Skeletal muscle satellite cell (primary cell): ENCODE results near the gene DHCR7.

Source experiments
- H3K27me3 ChIP-seq: 2 replicates; pipeline ENCODE4 v1.7.0; 2013; ENCODE audit warnings: low read length; ENCODE audit not compliant: control insufficient read depth, insufficient read depth
- H3K36me3 ChIP-seq: 2 replicates; pipeline ENCODE4 v1.7.0; 2013; ENCODE audit warnings: mild to moderate bottlenecking, control low read depth, low read length; ENCODE audit not compliant: insufficient read depth
- H3K4me1 ChIP-seq: 2 replicates; pipeline ENCODE4 v1.7.0; 2013; ENCODE audit warnings: low read length; ENCODE audit not compliant: control insufficient read depth, insufficient read depth
- H3K4me2 ChIP-seq: 2 replicates; pipeline ENCODE4 v1.7.0; 2013; ENCODE audit warnings: mild to moderate bottlenecking, low read length
- H3K4me3 ChIP-seq: 2 replicates; pipeline ENCODE4 v1.7.0; 2013; ENCODE audit warnings: low read length
- H3K9ac ChIP-seq: 2 replicates; pipeline ENCODE4 v1.7.0; 2013; ENCODE audit warnings: mild to moderate bottlenecking, low read depth, low read length, moderate library complexity
- H3K9me3 ChIP-seq: replicated peaks from 2 replicates; pipeline ENCODE4 v1.7.0; 2013; ENCODE audit warnings: mild to moderate bottlenecking, control low read depth, low read length

Gene DHCR7

DNA sequence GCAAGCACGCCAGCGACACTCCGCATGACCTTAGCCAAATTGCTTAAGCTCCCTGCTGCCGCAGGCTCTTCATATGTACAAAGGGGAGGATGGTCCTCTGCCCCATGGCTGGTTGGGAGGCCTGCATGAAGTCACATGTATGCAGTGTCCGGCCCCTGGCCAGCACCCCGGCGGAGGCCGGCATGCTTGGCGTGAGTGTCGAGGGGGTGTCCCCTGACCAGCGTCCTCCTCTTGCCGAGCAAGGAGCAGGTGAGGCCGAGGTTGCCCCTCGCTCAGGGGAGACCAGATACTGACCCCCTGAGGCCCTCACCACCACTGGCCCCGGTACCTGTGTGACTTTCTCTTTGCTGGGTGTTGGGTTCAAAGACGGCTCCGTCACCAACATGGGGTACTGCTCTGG, 50.2 kb downstream of the DHCR7 start:
- H3K36me3 ChIP-seq = no peaks in the 10 kb centered on the region
- H3K4me2 ChIP-seq = no peak overlapping the region
- H3K9ac ChIP-seq = no peak overlapping the region
- no peaks in the 10 kb centered on the region for H3K9me3 ChIP-seq
- no peaks in the 10 kb centered on the region for H3K4me1 ChIP-seq
- H3K27me3 ChIP-seq = peaks cover 25% of the 10 kb centered on the region
- H3K4me3 ChIP-seq = no peak overlapping the region

DNA sequence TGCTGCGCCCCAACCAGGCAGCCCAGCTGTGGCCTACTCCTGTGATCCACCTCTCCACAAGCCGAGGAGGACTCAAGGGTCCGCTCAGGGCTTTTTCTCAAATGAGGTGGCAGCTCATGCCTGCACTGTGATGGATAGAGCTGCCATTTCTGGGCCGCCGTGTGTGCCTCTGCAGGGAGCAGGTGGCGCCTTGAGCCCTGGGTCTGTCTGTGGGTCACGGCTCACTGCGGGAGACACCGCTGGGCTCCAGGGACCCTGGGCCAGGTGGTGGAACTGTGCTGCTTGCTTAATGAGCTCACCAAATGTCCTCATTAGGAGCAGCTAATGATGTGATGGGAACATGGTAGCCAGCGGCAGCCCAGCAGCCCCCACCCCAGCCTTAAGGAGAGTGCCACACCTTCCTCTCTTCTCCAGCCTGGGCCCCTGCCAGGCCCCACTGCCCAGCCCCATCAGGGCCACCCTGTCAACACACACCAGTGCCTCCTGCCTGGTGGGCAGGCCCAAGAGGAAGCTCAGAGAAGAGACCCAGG, 50.8 kb downstream of the DHCR7 start:
- Histone ChIP-seq H3K9ac (no peak overlapping the region), H3K27me3 (peaks cover 31% of the 10 kb centered on the region)

GRCh38 chr11:71396548-71397123, 51.6 kb downstream of the DHCR7 start:
- no peaks in the 10 kb centered on the region for H3K9me3 ChIP-seq
- H3K4me3 ChIP-seq = no peak overlapping the region
- H3K36me3 ChIP-seq = no peaks in the 10 kb centered on the region

More for the DNA sequence above, 50.8 kb downstream of the DHCR7 start:
- Histone ChIP-seq H3K9me3 (no peaks in the 10 kb centered on the region), H3K4me2 (no peak overlapping the region), H3K36me3 (no peaks in the 10 kb centered on the region), H3K4me3 (no peak overlapping the region), H3K4me1 (no peaks in the 10 kb centered on the region)

DNA sequence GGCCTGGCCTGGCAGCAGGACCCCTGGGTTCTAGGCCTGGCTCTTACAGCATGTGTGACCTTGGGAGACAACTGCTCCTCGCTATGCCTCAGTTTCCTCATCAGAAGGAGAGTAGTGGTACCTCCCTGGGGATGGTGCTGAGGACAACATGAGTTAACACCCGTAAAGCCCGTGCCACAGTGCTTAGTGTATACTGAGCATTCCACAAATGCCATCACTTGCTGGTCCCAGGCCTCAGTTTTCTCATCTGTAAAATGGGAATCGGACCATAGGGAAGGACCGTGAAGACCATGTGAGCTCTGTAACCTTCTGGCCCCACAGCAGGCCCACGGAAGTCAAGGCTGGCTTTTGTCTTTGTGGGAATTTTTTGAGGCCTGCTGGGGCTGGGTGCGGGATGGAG, 52.4 kb downstream of the DHCR7 start:
- Histone ChIP-seq H3K4me1 (no peaks in the 10 kb centered on the region), H3K9ac (no peak overlapping the region), H3K4me2 (no peak overlapping the region), H3K4me3 (no peak overlapping the region), H3K9me3 (no peaks in the 10 kb centered on the region), H3K27me3 (peaks cover 32% of the 10 kb centered on the region), H3K36me3 (no peaks in the 10 kb centered on the region)

More at GRCh38 chr11:71396548-71397123, 51.6 kb downstream of the DHCR7 start:
- Histone ChIP-seq H3K4me2 (no peak overlapping the region), H3K4me1 (no peaks in the 10 kb centered on the region), H3K9ac (no peak overlapping the region), H3K27me3 (peaks cover 29% of the 10 kb centered on the region)

GRCh38 chr11:71395263-71395560, 53.0 kb downstream of the DHCR7 start:
- Histone ChIP-seq H3K4me1 (no peaks in the 10 kb centered on the region), H3K36me3 (no peaks in the 10 kb centered on the region), H3K4me2 (no peak overlapping the region), H3K27me3 (peaks cover 37% of the 10 kb centered on the region), H3K9me3 (no peaks in the 10 kb centered on the region), H3K9ac (no peak overlapping the region), H3K4me3 (no peak overlapping the region)

- Histone ChIP-seq H3K4me2 (no peak overlapping the region), H3K9me3 (no peaks in the 10 kb centered on the region), H3K36me3 (no peaks in the 10 kb centered on the region), H3K27me3 (peaks cover 53% of the 10 kb centered on the region), H3K4me1 (no peaks in the 10 kb centered on the region), H3K4me3 (no peak overlapping the region), H3K9ac (no peak overlapping the region)
Observed at GRCh38 chr11:71393283-71393682, 54.9 kb downstream of the DHCR7 start.

DNA sequence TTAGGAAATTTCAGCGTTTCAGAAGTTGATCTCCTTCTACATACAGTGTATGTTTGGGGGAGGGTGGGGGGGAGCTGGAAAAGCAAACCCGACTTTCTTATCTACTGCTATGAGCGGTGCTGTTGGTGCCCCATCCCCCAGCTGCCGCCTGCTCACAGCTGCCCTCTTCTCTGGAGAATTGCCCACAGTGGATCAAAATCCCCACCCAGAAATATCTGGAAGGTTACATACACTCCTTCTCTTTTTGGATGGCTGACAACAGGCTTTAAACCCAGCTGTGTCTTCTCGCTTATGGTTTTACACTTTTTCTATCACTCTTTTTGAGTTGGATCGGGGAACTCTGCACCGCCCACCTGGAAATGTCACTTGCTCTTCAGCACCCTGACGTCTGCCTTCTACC, 56.4 kb downstream of the DHCR7 start:
- no peak overlapping the region for H3K9ac ChIP-seq
- no peaks in the 10 kb centered on the region for H3K9me3 ChIP-seq
- no peak overlapping the region for H3K4me3 ChIP-seq
- no peaks in the 10 kb centered on the region for H3K36me3 ChIP-seq
- no peaks in the 10 kb centered on the region for H3K4me1 ChIP-seq
- H3K4me2 ChIP-seq = peak overlapping the region; percentile 16
- H3K27me3 ChIP-seq = peaks cover 66% of the 10 kb centered on the region

GRCh38 chr11:71391352-71391751, 56.8 kb downstream of the DHCR7 start:
- peaks cover 68% of the 10 kb centered on the region for H3K27me3 ChIP-seq
- H3K4me3 ChIP-seq = no peak overlapping the region

DNA sequence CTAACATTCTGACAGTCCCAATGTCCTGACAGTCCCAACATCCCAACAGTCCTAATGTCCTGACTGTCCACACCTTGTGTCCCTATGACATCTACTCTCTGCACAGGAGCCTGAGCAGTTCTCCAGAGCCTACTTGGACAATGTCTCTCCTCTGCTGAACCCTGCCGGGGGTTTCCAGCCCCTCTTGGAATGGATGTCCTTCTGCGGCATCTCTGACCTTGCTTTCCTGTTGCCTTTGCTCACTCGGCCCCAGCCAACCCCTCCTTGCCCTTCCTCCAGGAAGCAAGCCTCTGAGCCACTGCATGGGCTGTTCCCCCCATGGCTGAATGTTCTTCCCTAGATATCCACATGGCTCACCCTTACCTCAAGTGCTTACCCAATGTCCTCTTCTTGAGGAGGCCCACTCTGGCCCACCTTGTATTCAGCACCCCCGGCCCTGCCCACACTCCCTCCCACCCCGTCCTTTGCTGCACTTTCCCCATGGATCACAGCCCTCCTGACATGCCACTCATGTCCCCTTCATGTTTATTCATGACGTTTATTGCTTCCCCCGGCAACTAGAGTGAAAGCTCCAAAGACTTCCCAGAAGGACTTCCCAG, 59.5 kb downstream of the DHCR7 start:
- H3K27me3 ChIP-seq = peaks cover 66% of the 10 kb centered on the region
- no peak overlapping the region for H3K4me2 ChIP-seq
- no peak overlapping the region for H3K4me3 ChIP-seq
- no peaks in the 10 kb centered on the region for H3K9me3 ChIP-seq
- no peaks in the 10 kb centered on the region for H3K36me3 ChIP-seq
- H3K9ac ChIP-seq = no peak overlapping the region
- no peaks in the 10 kb centered on the region for H3K4me1 ChIP-seq

More at GRCh38 chr11:71391352-71391751, 56.8 kb downstream of the DHCR7 start:
- Histone ChIP-seq H3K9ac (no peak overlapping the region), H3K9me3 (no peaks in the 10 kb centered on the region), H3K4me2 (no peak overlapping the region), H3K36me3 (no peaks in the 10 kb centered on the region), H3K4me1 (no peaks in the 10 kb centered on the region)

DNA sequence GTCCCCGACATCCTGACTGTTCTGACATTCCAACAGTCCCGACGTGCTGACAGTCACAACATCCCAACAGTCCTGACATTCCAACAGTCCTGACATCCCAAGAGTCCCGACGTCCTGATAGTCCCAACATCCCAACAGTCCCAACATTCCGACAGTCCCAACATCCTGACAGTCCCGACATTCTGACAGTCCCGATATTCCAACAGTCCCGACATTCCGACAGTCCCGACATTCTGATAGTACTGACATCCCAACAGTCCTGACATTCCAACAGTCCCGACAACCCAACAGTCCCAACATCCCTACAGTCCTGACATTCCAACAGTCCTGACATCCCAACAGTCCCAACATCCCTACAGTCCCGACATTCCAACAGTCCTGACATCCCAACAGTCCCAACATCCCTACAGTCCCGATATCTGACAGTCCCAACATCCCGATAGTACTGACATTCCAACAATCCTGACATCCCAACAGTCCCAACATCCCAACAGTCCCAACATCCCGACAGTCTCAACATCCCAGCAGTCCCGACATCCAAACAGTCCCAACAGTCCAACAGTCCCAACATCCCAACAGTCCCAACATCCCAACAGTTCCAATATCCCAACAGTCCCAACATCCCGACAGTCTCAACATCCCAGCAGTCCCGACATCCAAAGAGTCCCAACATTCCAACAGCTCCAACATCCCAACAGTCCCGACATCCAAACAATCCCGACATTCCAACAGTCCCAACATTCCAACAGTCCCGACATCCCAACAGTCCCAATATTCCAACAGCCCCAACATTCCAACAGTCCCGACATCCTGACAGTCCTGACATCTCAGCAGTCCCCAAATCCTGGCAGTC, 60.2 kb downstream of the DHCR7 start:
- Histone ChIP-seq H3K4me1 (no peaks in the 10 kb centered on the region), H3K4me3 (no peak overlapping the region), H3K9ac (no peak overlapping the region), H3K36me3 (no peaks in the 10 kb centered on the region), H3K27me3 (peaks cover 63% of the 10 kb centered on the region), H3K9me3 (no peaks in the 10 kb centered on the region), H3K4me2 (no peak overlapping the region)

GRCh38 chr11:71387200-71387599, 61.0 kb downstream of the DHCR7 start:
- Histone ChIP-seq H3K9me3 (no peaks in the 10 kb centered on the region), H3K9ac (no peak overlapping the region), H3K4me3 (no peak overlapping the region), H3K27me3 (peaks cover 61% of the 10 kb centered on the region), H3K4me1 (no peaks in the 10 kb centered on the region), H3K36me3 (no peaks in the 10 kb centered on the region), H3K4me2 (no peak overlapping the region)
